ENCODE measurements around the gene RAB3IP.
A peak's percentile ranks its signal among the peaks of the same experiment; 100 is the strongest.

Gene RAB3IP, protein sequence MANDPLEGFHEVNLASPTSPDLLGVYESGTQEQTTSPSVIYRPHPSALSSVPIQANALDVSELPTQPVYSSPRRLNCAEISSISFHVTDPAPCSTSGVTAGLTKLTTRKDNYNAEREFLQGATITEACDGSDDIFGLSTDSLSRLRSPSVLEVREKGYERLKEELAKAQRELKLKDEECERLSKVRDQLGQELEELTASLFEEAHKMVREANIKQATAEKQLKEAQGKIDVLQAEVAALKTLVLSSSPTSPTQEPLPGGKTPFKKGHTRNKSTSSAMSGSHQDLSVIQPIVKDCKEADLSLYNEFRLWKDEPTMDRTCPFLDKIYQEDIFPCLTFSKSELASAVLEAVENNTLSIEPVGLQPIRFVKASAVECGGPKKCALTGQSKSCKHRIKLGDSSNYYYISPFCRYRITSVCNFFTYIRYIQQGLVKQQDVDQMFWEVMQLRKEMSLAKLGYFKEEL

DNA sequence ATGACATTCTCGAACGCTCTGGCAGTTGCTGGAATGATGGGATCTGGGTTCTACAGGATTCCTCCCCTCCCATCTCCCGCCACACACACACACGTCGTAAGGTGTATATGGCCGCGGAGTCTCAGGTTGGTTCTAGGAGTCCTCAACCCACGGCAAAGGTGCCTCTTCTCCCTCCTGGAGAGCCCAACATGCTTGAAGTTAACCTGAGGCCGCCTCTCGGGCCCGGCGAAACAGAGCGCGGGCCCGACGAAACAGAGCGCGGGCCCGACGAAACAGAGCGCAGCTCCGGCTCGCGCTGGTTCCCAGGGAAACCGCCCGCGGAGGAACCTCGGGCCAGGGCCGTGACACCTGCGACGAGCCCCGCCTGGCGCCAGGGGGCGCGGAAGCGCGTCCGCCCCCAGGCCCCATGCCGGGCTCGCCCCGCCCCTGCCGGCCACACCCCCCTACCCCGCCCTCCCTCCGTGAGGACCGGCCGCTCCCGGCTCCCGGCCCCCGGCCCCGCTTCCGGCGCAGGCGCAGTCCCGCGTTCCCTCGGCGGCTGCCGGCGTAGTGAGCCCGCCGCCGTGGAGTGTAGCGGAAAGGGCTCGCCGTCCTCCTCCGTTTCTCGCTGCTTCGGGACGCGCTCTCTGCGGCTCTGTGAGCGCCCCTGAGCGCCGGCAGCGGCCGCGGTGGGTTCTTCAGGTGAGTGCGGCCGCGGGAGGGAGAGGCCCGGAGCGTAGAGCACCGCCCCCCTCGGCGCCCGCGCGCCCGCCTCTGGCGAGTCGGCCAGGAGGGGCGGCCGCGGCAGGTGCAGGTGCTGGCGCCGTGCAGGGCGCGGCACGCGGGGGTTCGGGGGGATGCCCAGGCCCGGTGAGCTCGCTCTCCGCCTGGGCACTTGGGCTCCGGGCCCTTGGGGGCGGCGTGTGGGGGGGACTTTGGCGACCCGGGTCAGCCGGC, at the start of gene RAB3IP:
Gene RAB3IP, plus strand, starts transcription at position 510 of the 936 bp plus-strand sequence. CDS start 16,549 bp downstream, outside the sequence.
- peak; percentile 86 for DNase-seq (ENCODE audit: low spot score)

DNA sequence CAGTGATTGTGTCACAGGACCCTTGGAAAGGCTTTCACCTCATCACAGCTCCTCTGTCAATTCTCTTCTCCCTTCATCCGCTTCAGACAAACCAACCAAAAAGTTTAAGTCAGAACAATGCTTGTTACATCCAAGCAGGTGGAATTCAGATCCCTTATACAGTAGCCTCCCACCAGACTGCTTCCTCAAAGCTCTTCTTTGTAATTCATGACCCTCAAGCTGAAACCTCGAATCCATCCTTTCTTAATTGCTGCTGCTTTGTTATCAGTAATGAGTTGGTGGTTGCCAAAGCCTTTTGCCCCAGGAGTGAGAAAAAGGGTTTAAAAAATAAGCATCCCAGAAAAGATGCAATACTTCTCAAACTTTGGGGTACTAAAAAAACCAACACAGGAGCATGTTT, 49.0 kb upstream of the RAB3IP start:
- DNase-seq (ENCODE audit: low spot score): no peak

DNA sequence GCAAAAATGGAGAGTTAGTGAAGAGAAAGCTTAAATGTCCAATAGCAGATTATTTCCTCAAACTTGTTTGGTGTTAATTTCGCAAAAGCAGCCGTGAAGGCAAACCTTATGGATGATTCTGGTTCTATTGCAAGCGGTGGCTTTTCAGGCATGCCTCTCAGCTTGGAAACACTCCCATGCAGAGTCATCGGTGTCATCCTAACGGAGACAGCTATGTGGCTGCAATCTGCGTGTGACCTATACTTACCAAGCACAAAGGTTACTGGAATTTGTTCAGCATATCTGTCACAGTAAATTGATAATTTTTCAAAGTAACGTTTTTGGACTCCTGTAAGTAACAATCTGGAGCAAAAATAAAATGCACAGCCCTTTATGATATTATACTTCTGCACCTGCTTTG, 44.5 kb upstream of the RAB3IP start:
- DNase-seq (ENCODE audit: low spot score): no peak

DNA sequence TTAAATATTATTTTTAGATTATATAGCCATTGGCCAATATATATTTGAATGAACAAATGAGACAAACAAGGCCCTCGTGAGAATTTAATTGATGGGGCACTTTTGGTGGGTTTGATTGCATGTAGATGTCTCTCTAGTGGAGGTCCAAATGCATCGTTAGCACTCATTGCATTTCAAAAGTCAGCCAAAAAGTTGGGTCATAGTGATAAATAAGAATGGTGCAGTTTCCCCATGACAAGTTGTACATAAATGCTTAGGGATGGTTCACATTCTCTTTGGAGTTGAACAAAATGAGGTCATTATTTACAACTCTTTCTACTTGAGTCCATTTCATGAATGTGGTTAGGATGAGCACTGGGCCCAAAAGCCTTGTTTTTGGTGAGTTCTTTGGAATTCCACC, 40.6 kb upstream of the RAB3IP start:
- DNase-seq (ENCODE audit: low spot score): no peak

DNA sequence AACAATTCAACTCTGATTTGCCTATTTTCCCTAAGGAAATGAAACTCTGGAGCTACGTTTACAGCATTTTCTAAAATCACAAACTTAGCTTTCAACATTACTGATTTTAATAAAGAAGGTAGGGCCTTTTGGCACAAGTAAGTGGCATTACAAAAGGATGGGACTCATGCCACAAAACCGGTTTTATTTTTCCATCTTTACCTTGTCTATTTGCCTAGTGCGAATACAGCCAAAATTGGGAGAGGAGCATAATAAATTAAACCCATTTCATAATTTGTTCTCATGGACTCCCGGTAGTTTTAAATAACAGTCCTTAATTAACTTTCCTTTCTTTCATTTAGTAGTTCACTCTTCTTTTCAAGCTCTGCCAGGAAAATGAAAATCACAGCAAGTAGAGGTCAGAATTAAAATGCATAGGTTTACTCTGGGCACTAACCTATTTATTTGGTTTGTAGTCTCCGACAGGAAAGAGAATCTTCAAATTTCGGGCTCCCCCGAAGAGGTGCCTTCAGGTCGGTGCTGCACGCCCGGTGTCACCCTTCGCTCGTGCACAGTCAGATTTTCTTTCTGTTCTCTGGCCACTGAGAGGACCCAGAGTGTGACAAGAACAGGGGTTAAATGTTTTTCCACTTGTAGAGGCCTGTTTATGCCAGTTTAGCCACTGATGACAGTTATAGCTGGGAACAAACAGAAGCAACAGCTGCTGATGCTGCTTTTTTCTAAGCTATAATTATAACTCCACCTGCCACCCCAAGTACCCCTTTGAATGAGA, 39.7 kb upstream of the RAB3IP start, which contains the start of gene BEST3:
Gene BEST3, minus strand, starts transcription at position 535 of the 772 bp plus-strand sequence. CDS start 1,505 bp downstream, outside the sequence.
- no peak for DNase-seq (ENCODE audit: low spot score)

DNA sequence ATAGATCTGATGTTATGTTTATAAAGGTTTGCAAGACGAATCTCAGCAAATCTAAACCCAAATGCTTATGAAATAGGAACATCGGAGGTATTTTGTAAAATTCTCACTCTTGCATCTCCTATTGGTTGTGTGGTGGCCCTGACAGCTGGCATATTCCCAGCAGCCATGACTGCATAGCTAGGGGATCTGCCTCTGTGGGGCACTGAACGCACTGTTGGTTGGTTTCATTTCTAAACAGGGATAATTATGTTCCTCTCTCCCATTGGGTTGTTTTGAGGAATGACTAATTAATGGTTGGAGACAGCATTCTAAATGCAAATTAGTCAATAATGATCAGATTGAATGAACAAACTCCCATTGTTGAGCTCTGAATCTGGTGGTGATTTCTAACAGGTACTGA, 36.8 kb upstream of the RAB3IP start:
- no peak for DNase-seq (ENCODE audit: low spot score)

DNA sequence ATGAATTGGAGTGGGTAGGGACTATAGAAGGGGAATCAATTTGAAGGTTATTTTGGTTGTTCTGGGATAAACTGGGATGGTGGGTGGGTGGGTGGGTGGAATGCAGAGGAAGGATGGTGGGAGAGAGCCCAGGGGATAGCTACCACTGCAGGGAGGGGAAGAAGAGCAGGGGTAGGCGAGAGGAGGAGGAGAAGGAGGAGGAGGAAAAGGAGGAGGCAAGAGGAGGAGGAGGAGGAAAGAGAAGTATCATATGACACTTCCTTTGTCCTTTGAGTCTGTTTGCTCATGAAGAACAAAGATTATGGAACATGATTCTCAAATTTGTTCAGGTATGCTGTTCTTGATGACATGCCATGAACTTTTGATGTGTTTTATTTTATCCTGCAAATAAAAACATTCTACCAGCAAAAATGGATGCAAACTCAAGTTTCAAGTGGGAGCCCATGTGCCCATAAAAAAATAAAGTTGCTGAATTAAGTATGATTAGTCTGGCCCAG, 35.5 kb upstream of the RAB3IP start:
- DNase-seq (ENCODE audit: low spot score): no peak

DNA sequence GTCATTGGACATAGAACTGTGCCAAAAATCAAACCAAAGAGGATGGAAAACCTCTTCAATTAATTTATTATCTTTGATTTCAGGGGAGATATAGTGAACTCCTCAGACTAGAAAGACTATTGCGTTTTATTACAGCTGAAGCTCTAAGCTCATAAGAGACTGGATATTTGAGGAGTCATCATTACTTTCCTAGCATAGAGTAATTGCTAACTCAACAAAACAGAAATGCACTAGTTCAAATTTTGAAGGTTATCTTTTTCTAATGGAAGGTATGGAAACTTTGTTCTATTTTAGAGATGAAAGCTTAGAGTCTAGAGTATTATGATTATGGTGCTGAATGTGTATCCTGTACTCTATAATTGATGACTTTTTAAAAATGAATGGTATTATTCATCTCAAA, 34.3 kb upstream of the RAB3IP start:
- no peak for DNase-seq (ENCODE audit: low spot score)

DNA sequence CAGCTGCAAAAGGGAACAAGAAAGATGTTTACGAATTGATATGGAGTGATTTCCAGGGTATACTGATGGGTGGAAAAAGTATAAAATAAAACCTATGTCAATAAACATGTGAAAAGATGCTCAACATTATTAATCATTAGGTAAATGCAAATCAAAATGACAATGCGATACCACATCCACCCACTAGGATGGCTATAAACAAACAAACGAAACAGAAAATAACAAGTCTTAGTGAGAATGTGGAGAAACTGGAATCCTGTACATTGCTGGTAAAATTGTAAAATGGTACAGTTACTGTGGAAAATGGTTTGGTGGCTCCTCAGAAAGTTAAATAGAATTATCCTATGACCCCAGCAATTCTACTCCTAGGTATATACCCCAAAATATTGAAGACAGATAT, 30.0 kb upstream of the RAB3IP start:
- no peak for DNase-seq (ENCODE audit: low spot score)

DNA sequence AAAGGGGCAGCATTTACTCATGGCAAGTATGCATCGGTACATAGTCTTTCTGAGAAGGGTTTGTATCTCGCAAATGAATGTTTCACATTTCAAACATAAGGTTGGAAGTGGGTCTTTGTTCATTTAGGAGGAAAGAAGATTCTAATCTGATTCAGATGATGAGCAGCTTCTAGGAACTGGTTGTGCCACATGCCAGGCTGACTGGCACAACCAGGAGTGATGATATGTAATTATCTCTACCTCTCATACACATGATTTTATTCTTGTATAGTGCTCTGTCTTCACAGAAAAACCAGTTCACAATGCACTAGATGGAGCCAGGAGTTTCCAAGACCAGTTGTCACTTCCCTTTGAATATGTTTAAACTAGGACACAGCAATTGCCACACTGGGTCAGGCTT, 25.8 kb upstream of the RAB3IP start:
- no peak for DNase-seq (ENCODE audit: low spot score)

DNA sequence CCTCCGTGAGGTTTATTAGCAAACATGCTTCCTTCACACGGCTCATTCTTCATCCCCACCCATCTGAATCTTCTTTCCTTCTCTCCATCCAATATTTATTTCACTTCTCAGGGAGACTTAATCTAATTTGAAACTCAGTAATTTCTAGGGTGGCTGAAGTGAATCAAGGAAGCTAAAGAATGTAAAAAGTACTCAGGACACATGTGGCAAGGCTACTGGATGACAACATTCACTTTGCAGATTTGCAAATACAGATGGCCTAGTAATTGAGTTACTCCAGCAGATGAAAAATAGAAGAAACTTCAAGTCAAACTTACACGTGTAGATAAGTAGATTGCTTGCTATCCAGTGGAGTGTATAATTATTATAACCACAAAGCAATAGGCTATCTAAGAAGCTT, 24.1 kb upstream of the RAB3IP start:
- no peak for DNase-seq (ENCODE audit: low spot score)

DNA sequence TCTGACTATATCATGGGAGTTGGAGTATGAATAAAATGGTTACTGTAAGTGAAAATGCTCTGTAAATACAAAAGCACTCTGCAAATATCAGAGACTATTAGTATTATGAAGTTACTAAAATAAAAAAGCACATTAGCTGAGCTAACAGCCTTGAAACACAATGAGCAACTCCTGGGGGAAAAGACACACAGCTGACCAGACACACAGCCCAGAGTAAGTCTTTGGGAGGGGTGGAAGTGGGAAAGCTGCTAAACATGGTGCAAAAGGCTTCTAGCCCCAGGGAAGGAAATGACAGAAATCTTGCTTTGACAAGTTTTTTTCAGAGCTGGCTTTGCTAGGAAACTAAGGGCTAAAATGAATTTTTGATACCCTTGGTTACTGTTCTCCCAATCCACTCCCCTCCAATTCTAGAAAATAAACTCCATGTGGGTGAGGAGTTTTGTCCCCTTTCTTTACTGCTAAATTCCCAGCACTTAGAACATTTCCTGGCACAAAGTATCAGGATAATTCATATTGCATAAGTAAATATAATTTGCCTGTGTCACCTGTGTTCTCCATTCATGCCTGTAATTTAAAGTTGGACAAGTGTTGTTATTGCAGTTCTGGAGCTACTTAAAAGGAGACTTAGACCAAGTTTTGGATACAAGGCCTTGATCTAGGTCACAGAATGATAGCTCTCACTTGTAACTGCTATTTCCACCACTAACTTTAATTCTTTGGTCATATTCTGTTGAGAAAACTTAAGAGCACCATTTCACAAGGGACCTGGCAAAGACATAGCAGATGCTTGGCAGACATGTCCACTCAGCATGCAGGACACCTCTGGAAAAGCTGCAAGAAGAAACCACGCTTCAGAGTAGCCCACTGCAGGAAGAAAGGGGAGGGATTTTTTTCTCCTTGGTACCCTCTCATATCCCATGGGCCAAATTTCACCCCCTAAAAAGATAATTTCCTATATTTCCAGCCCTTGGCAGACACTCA, 19.0 kb upstream of the RAB3IP start:
- DNase-seq (ENCODE audit: low spot score): no peak

DNA sequence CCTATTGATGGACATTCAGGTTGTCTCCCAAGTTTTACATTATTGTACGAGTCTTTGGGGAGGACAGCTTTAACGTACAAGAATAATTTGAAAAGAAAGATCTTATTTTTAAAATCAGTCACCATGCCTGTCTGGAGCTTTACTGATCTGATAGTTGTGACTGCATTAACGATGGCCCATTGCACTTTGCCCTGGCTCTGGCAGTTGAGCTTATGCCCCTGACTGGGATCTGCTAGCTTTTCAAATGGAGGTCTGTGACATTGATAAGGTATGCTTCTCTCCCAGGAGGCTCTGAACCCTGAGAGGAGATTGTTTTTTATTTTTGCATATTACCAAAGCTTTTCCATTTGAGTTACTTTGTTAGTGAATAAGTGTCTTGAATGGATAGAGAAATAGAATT, 17.9 kb upstream of the RAB3IP start:
- no peak for DNase-seq (ENCODE audit: low spot score)

DNA sequence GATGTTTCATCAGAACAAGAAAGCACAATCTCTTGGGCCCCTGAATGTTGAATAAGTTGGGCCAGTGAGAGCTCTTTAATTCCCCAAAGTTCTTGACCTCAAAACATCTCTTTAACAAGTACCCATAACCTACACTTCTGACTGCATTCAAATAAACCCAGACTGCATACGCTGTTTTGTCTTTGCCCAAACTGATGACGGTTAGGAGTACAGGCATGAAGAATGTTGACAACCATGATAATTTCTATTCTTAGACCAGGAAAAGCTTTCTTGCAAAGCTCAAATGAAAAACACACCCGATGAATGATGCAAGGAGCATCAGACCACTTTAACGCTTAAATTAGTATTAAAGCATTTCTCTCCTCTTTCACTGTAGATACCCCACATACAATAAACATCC, 11.7 kb upstream of the RAB3IP start:
- no peak for DNase-seq (ENCODE audit: low spot score)

DNA sequence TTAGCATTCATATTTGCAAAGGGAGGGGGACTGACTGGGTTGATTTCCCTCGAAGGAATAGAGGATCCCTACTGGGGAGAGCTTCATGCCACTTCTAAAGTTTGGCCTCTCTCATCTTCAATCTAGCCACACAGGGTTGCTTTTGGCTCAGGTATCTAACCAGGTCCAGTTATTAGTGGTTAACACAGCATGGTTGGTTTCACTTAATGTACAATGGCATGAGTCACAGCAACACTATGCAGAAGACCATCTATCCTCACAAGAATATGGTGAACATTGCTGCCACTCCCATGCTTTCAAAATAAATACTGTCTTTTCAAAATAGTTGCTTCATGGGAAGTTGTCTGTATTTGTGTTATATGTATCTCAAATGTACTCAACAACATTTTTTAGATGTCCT, 6.6 kb upstream of the RAB3IP start:
- DNase-seq (ENCODE audit: low spot score): no peak

DNA sequence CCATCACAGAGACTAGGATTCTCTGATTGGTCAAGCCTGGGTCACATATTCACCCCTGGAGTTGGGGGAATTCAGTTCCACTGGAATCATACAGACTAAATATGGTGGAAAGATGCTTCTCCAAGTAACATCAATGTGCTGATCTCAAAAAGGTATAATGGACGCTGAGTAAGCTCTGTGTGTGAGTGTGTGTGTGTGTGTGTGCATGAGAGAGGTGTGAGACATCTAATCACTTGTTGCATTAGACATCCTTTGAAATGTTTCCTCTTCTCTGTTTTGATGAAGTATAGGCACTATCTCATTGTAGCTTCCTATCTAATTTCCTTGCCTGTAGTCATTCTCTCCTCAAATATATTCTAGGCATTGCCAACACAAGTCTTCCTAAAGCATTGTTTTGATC, 5.0 kb upstream of the RAB3IP start:
- no peak for DNase-seq (ENCODE audit: low spot score)

DNA sequence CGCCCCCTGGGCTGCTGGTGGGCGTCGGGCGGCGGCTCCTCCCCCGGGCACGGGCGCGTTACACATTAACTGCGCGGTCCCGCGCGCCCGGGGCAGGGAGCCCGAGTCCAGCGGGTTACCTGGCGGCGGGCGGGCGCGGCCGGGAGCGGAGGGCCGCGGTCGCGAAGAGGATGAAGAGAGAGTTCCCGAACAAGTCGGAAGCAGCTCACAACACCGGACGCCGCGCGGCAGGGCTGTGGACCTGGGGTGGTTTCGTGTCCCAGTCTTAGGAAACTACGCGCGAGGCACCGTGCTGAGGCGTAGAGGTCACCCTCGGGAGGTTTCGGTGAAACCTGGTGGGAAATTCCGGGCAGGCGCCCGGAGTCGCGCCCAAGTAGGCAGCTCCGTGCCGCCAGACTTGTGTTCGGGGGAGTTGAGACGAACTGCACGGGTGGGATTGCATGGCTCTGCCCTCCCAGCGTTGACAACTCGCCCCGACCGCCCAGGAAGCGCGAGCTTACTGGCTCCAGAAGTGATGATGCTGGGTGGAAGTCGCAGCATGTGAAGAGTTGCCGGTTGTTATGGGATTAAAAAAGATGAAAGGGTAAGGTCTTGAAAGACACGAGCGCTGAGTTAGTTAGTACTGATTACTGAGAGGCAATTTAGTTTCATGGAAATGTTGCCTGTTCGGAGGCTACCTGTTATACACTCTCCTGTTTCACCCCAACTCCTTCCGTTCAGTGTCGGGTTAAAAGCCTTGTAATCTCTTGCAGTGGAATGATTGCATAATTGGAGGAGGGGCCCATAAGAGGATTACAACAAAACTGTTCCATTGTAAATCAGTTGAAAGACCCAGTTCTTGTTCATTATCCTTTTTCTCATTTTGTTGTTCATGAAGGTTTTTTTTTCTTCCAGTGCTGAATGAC, 879 bp downstream of the RAB3IP start:
- DNase-seq (ENCODE audit: low spot score): no peak

DNA sequence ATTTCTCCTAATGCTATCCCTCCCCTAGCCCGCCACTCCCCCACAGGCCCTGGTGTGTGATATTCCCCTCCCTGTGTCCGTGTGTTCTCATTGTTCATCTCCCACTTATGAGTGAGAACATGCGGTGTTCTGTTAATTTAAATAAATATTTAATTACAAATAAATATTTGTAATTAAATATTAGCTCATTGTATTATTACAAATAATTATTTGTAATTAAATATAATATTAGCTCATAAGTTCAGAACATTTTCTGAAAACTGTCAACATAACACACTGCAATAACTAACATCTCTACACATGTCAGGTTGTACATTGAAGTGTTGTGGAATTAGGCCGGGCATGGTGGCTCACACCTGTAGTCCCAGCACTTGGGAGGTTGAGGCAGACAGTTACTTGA, 5.4 kb downstream of the RAB3IP start:
- no peak for DNase-seq (ENCODE audit: low spot score)

DNA sequence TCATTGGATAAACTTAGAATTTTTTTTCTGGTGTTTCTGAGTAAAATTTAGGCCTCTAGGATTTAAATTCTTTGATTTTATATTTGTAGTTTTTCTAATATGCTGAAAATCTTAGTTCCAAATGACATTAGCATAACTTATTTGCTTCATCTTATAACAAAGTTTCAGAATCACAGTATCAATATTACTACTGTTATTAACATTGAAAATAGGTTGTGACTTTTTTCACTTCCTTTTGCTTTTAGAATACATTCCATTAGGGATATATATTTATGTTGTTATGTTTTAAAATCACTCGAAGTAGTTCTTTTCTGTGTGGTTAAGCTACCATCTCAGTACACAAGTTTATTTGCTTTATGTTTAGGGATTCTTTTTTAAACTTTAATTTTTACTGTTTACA, 12.8 kb downstream of the RAB3IP start:
- no peak for DNase-seq (ENCODE audit: low spot score)

DNA sequence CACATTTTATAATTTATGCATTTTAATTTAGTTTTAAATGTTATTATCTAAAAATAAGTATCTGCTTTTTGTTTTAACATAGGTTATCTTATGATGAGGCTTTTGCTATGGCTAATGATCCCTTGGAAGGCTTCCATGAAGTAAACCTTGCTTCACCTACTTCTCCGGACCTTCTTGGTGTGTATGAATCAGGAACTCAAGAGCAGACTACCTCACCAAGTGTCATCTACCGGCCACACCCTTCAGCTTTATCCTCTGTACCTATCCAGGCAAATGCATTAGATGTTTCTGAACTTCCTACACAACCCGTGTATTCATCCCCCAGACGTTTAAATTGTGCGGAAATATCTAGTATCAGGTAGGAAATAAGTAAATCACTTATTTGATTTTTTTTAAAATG, 16.6 kb downstream of the RAB3IP start:
- DNase-seq (ENCODE audit: low spot score): no peak
